ENCODE measurements around the gene HAUS5. TPM values are rescaled to one million over a fixed set of nuclear protein-coding genes. Genes with fewer than 3 reads are reported as not detected.

Gene HAUS5
- total RNA-seq, 2 donors from 2014 or later: 9.6 to 14.5 TPM

DNA sequence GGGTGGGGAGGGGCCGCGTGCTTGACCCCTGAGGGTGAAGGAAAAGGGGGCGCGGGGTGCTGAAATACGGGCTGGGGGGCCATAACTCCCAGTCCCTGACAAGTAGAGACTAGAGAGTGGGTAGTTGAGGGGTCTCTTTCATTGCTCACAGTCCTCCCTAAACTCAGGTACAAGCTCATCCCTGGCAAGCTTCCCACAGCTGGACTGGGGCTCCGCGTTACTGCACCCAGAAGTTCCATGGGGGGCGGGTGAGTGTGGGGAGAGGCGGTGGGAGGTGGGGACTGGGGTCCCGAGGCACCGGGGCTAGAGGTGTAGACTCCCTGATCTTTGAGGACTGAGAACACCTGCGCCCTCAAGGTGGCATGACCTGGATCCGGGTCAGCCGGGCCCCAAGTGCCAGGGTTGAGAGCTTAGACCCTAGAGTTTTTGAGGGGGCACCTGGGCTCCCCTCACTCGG lies 30.3 kb downstream of the HAUS5 start:
- TF ChIP-seq POLR2A (IDR thresholded peaks at IDR 0.05): no peak
- TF ChIP-seq, protein P1, sequence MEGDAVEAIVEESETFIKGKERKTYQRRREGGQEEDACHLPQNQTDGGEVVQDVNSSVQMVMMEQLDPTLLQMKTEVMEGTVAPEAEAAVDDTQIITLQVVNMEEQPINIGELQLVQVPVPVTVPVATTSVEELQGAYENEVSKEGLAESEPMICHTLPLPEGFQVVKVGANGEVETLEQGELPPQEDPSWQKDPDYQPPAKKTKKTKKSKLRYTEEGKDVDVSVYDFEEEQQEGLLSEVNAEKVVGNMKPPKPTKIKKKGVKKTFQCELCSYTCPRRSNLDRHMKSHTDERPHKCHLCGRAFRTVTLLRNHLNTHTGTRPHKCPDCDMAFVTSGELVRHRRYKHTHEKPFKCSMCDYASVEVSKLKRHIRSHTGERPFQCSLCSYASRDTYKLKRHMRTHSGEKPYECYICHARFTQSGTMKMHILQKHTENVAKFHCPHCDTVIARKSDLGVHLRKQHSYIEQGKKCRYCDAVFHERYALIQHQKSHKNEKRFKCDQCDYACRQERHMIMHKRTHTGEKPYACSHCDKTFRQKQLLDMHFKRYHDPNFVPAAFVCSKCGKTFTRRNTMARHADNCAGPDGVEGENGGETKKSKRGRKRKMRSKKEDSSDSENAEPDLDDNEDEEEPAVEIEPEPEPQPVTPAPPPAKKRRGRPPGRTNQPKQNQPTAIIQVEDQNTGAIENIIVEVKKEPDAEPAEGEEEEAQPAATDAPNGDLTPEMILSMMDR (IDR thresholded peaks at IDR 0.05): no peak
- H3K27me3 ChIP-seq: no peaks in the 10 kb centered on the region
- 24 to 53% methylated on average over 5 to 14 of the region's 15 CpGs for WGBS, 2 donors
- peaks cover 0 to under 1% of the 10 kb centered on the region in 2 donors for H3K36me3 ChIP-seq (replicated peaks in 1 of 2; ENCODE audit: insufficient read depth in 1 of 2, low read depth in 2 of 2)
- peak overlapping the region in 1 of 2 donors; percentile 12 for H3K4me3 ChIP-seq
- peaks cover 19% of the 10 kb centered on the region for H3K4me1 ChIP-seq
- DNase-seq (peak in 2 of 4 donors; percentile 40 to 46), ATAC-seq (no peak)
- intact Hi-C loops (cut with DNase I): no loop called here
- H3K27ac ChIP-seq: peak overlapping the region; percentile 89 to 94 (median 92)
- no peaks in the 10 kb centered on the region for H3K9me3 ChIP-seq

DNA sequence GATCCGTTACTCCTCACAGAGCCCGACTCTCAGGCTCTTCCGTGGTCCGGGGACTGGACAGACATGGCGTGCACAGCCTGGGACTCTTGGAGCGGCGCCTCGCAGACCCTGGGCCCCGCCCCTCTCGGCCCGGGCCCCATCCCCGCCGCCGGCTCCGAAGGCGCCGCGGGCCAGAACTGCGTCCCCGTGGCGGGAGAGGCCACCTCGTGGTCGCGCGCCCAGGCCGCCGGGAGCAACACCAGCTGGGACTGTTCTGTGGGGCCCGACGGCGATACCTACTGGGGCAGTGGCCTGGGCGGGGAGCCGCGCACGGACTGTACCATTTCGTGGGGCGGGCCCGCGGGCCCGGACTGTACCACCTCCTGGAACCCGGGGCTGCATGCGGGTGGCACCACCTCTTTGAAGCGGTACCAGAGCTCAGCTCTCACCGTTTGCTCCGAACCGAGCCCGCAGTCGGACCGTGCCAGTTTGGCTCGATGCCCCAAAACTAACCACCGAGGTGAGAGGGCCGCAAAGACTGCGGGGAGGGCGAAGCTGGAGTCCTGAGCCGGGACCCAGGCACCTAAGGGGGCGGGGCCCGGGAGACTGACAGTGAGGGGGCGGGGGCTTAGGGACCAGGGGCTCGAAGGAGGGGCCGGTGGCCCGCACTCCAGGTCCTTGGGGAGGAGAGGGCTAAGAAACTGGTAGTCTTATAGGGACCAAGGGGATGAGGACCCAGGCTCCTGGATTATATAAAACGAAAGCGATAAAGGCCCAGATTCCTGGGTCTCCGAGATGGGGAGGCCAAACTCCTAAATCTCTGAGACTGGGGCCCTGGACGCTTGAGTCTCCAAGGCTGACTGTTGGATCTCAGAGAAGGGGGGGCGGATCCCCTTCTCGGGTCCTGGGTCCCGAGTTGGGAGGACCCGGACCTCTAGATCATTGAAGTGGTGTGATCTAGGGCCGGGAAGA lies 31.0 kb downstream of the HAUS5 start:
- H3K36me3 ChIP-seq (replicated peaks in 1 of 2; ENCODE audit: insufficient read depth in 1 of 2, low read depth in 2 of 2): no peaks in the 10 kb centered on the region
- DNase-seq: peak; percentile 89 to 93 (median 92)
- H3K4me1 ChIP-seq: peaks cover 19% of the 10 kb centered on the region
- no peaks in the 10 kb centered on the region for H3K9me3 ChIP-seq
- H3K4me3 ChIP-seq: peak overlapping the region; percentile 12 to 17
- TF ChIP-seq POLR2A (IDR thresholded peaks at IDR 0.05): peak; percentile 87 to 95 (median 90)
- TF ChIP-seq, protein P1 (IDR thresholded peaks at IDR 0.05): peak in 4 of 7 experiments; percentile 4 to 36 (median 20)
- H3K27me3 ChIP-seq: no peaks in the 10 kb centered on the region
- WGBS, 2 donors: 1 to 2% methylated on average over 11 to 56 of the region's 69 CpGs
- peak overlapping the region; percentile 89 to 94 (median 92) for H3K27ac ChIP-seq
- ATAC-seq: peak; percentile 68
- intact Hi-C loops (cut with DNase I): no loop called here

DNA sequence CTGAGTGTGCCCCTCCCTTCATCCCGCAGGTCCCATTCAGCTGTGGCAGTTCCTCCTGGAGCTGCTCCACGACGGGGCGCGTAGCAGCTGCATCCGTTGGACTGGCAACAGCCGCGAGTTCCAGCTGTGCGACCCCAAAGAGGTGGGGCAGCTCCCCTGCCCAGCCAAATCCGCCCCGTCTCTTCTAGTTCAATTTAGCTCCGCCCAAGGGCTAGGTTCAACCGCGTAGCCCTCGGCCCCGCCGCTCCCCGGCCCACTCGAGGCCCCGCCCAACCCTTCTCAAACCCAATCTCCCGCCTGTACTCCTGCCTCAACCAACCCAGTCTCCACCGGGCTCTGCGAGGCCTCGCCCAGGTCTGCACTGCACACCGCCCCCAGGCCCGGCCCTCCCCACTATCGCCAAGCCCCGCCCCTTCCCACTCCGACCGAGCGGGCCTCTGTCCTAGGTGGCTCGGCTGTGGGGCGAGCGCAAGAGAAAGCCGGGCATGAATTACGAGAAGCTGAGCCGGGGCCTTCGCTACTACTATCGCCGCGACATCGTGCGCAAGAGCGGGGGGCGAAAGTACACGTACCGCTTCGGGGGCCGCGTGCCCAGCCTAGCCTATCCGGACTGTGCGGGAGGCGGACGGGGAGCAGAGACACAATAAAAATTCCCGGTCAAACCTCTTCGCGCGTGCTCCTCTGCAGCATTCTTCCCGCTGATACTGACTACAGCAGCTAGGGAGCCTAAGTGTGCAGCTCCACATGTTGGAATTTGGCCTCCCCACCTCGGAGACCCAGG lies 31.9 kb downstream of the HAUS5 start:
- WGBS, 2 donors: 0 to 1% methylated on average over 6 to 59 of the region's 60 CpGs
- ATAC-seq (peak; percentile 86), DNase-seq (peak; percentile 97 to 98 (median 98))
- H3K4me3 ChIP-seq: peak overlapping the region; percentile 17 to 37
- no peaks in the 10 kb centered on the region for H3K27me3 ChIP-seq
- intact Hi-C loops (cut with DNase I): no loop called here
- no peaks in the 10 kb centered on the region for H3K9me3 ChIP-seq
- peak overlapping the region; percentile 89 to 94 (median 92) for H3K27ac ChIP-seq
- peaks cover 27% of the 10 kb centered on the region for H3K4me1 ChIP-seq
- TF ChIP-seq POLR2A (IDR thresholded peaks at IDR 0.05): peak; percentile 51 to 74 (median 68)
- TF ChIP-seq, protein P1 (IDR thresholded peaks at IDR 0.05): peak in 1 of 7 experiments; percentile 1
- no peaks in the 10 kb centered on the region for H3K36me3 ChIP-seq (replicated peaks in 1 of 2; ENCODE audit: insufficient read depth in 1 of 2, low read depth in 2 of 2)

DNA sequence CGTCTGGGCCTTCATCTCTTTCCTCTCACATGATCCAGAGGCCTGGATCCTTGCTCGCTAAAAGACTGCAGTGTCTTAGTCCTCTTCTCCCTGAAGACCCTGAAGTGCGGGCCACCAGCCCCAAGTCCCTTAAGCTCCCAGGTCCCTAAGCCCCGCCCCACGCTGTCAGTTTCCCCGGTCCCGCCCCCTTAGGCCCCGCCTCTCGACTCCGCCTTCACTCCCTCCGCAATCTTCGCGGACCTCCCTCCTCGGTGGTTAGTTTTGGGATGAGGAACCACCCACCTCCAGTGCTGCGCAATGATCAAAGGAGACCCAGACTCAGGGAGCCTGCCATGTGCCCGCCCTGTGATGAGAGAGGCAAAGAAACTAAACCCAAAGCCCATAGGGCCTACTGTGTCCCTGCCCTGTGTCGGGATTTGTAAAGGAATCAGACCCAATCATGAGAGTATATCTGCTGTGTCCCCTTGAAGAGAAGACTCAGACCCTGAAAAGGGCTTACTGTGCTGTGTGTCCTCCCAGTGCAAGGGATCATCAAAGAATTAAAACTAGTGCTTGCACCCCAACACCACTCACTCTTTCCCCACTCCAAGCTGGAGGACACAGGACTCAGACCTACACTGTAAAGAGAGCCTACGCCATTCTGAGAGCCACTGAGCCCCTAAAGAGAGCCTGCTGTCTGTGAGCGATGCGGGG lies 32.6 kb downstream of the HAUS5 start:
- no peaks in the 10 kb centered on the region for H3K36me3 ChIP-seq (replicated peaks in 1 of 2; ENCODE audit: insufficient read depth in 1 of 2, low read depth in 2 of 2)
- WGBS, 2 donors: 15 to 18% methylated on average over 5 to 20 of the region's 20 CpGs
- peak overlapping the region; percentile 16 to 37 for H3K4me3 ChIP-seq
- peak overlapping the region; percentile 89 to 94 (median 92) for H3K27ac ChIP-seq
- H3K9me3 ChIP-seq: no peaks in the 10 kb centered on the region
- intact Hi-C loops (cut with DNase I): no loop called here
- H3K27me3 ChIP-seq: no peaks in the 10 kb centered on the region
- ATAC-seq: peak; percentile 12
- peak; percentile 84 to 92 (median 86) for DNase-seq
- TF ChIP-seq POLR2A (IDR thresholded peaks at IDR 0.05): no peak
- TF ChIP-seq, protein P1 (IDR thresholded peaks at IDR 0.05): no peak
- H3K4me1 ChIP-seq: peaks cover 35% of the 10 kb centered on the region

Data from body of pancreas (tissue), 4 donors.